ENCODE data around the gene PDCD4.
A peak's percentile ranks its signal among the peaks of the same experiment; 100 is the strongest.

Gene PDCD4

GRCh38 chr10:110919971-110920881 is 48.5 kb downstream of the PDCD4 start:
- peak; percentile 18 for DNase-seq

GRCh38 chr10:110923856-110924493 is 52.2 kb downstream of the PDCD4 start:
- no peak for DNase-seq

- no peak for DNase-seq
These were observed 55.7 kb downstream of the PDCD4 start for GRCh38 chr10:110927461-110927860.

- no peak for DNase-seq
These were observed 60.1 kb downstream of the PDCD4 start for GRCh38 chr10:110931769-110932381.

- DNase-seq = no peak
These were observed 60.9 kb downstream of the PDCD4 start for GRCh38 chr10:110932505-110933180.

- DNase-seq = no peak
These were observed 65.0 kb downstream of the PDCD4 start for GRCh38 chr10:110936757-110937156.

GRCh38 chr10:110939419-110939818 is 67.7 kb downstream of the PDCD4 start:
- DNase-seq = no peak

GRCh38 chr10:110944792-110945396 is 73.2 kb downstream of the PDCD4 start:
- DNase-seq = no peak

GRCh38 chr10:110946496-110946895 is 74.8 kb downstream of the PDCD4 start:
- DNase-seq = no peak

- no peak for DNase-seq
These were observed 75.4 kb downstream of the PDCD4 start for GRCh38 chr10:110947061-110947595.

Measured in central memory CD4-positive, alpha-beta T cell (primary cell).